SW 1271 (cell line): ENCODE data around the gene RIPK4.
"Not testable (repeated sequence)": the region's sequence is repeated elsewhere in the genome, so short reads cannot be mapped to it uniquely, and the experiment has no call there.

Source experiments
- DNase-seq, 2 experiments: peaks; one replicate each; lab custom pipeline; 2025; lab: John Stamatoyannopoulos, UW

RIPK4 gene

DNA sequence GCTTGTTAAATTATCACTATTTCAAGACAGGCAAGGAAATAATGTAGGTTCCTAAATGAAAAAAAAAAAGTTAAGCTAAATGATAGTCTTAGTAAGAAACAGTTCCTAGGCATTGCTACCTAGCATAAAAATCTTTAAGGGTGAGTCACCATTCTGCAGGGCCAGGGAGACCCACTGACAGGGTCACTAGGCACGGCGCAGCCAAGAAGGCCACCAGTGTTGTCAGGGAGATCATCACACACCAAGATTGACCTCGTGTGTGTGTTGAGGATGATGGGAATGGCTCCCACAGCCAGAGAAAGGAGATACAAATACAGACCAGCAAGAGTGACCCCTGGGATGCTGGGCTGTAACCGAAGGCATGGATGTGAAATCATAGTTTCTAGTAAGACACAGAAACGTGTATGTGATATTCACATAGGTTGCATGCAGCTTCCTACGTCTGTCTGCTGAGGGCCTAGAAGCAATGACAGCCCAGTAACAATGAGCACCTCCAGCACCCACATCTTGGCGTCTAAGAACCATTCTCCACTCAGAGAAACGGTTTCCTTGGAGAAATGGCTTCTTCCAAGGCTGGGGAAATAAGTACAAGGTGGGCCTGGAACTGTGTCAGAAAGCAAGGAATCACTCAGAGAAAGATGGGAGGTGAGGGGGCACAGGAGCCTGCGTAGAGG lies 29.1 kb downstream of the RIPK4 start:
- no peak for DNase-seq

DNA sequence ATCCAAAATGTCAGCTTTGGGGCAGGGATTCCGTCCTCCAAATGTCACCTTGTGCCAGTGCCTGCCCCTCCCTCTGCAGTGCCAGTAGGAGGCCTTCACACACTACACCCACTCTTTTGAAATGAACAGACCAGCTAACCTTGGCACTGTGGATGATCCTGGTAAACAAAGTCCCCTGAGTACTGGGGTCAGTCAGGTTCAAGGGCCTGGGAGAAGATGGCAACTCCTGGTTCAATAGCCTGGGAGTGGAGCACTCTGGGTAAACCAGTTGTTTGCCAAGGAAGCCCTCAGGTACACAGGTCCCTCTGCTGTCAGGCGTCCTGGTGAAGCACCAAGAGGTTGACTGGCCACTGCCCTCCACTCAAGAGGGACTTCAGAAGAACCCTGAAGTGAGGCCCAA lies 30.4 kb downstream of the RIPK4 start:
- no peak for DNase-seq

GRCh38 chr21:41733951-41734689 lies 32.7 kb downstream of the RIPK4 start:
- no peak for DNase-seq

DNA sequence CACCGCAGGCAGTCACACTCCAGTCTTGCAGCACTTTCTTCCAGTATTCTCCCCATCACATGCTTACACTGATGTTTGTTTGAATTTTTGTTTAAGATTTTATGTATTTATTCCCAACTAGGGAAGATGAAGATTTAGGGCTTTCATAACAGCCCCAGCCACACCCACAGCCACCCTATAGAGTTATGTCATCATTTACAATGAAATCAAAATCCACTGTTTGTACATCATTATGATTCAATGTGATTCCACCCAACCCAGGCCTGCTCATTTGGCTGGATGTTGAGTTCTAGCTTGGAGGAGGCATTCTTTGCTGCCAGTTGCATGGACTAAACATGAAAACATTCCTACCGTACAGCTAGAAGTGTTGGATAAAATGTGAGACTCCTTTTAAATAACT lies 35.8 kb downstream of the RIPK4 start:
- no peak for DNase-seq

- DNase-seq: no peak
Observed at GRCh38 chr21:41730367-41730765, 36.5 kb downstream of the RIPK4 start.

GRCh38 chr21:41729701-41730366 lies 37.0 kb downstream of the RIPK4 start:
- DNase-seq: no peak

DNA sequence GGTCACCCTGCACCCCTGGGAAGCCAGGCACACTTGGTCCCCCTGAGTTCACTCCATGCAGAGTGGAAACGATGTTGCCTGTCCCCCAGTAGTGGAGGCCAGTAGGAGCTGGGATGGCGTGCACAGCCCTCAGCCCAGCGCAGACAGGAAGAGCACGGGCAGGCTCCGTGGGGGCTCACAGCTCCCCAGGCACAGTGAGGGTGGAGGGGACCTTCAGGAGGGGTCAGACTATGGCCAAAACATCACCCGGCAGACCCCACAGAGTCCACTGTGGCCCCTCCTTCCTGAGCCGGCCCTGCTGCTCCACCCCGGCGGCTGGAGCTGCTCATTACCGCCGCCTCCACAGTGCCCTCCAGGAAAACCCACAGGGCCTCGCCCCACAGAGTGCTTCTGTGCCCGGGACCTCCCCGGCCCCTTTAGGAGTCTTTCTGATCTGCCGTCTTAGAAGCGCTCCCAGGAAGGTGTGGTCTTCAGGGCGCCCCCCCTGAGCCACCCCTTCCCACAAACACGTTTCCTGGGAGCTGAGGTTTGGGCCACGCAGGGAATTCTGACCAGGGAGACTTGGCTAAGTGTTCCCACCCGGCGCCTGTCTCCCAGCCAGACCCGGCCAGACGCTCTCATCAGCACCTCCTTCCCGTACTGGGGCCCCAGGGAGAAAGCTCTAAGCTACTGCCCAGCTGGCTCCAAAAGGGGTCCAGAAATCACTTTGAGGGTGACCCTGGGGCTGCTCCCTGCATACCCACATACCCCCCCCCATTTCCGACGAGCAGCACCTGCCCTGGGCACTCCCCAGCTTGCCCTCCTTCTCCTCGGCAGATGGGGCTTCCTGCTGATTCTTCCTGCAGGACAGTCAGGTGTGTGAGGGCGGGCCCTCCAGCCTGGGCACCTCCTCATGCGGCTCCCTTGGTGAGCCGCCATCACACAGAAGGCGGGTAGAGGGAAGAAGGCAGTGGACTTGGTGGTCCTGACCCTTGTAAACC lies 38.8 kb downstream of the RIPK4 start:
- DNase-seq: no peak

GRCh38 chr21:41726970-41727783 lies 39.7 kb downstream of the RIPK4 start:
- peak in 1 of 2 experiments; percentile 30 for DNase-seq

DNA sequence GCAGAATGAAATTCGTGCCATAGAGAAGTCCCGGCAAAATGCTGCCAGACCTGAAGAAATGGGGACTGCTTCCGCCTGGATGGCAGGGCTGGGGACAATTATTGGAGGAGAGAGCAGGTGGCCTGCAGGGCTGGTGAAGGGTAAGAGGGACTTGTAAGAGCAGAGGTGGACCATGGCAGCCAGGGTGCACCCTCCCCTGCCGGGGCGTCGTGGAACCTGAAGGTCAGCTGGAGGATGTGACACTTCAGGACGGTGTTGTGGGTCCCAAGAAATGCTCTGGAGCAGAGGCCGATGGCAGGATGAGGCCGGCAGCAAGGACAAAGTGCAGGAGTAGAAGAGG lies 40.3 kb downstream of the RIPK4 start:
- no peak for DNase-seq

- no peak for DNase-seq
Observed at GRCh38 chr21:41726058-41726558, 40.7 kb downstream of the RIPK4 start.

GRCh38 chr21:41725421-41726031 lies 41.3 kb downstream of the RIPK4 start:
- no peak for DNase-seq

- not testable (repeated sequence) for DNase-seq
Observed at GRCh38 chr21:41723835-41724234, 43.0 kb downstream of the RIPK4 start.

DNA sequence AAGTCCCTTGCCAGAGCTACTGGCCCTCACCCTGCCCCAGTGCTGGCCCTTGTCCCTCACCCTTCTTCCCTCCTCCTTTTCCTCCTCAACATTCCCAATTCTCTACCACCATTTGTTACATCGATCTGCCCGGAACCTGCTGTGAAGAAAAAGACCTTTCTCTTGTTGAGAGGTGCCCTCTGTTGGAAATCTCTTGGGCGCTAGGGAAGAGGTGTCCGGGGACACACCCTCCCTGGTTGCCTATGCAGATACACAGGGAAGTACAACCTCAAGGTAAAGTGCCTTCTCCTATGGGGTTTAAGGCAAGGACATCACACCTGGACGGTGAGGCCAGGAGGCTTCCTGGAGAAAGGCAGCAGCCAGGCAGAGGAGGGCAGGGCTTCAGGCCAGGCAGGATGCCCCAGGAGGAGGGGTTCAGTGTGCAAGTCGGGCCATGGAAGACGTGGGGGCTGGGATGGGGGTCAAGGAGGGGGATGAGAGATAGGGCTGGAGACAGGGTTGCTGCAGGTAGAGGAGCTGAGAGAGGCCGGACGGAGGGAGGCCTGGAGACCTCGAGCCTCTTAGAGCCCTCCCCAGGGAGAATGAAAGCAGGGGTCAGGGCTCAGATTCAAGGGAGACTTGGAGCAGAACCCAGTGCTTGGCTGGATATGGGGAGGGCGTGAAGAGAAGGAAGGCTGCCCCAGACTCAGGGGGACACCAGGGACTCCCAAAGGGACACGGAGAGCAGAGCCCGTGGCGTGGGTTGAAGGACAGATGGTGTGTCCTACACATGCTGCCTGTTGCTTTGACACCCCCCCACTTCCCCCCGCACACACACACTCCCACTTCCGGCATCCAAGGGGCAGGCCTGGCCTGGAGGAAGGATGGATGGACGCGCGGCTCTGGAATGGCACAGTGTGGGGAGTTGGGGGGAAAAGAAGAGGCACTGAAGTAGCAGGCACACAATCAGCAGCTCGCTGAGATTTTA lies 44.5 kb downstream of the RIPK4 start:
- no peak for DNase-seq

DNA sequence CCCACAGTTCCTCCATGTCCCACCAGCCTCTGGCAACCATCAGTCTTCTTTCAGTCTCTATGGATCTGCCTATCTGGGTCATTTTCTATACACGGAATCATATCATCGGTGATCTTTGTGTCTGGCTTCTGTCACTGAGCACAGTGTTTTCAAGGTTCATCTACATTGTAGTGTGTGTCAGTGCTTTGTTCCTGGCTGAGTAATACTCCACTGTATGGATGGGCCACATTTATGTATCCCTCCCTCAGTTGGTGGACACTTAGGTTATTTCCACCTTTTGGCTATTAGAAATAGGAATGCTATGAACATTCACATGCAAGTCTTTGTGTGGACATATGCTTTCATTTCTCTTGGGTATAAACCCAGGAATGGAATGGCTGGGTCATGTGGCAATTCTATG lies 46.6 kb downstream of the RIPK4 start:
- DNase-seq: no peak

DNA sequence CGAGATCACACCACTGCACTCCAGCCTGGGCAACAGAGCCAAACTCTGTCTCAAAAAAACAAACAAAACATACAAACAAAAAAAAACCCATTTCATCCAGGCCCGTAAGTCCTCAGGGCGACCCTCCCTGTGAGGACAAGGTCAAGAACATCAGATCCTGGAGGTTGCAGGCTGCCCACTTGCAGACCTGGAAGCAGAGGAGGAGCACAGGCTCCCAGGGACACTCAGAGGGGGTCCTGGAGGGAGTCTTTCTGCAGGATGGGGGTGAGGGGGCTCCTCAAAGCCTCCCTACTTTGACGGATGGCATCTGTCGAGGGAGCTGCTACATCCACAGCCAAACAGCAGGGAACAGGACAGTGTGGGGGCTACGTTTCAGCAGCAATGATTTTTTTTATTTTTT lies 47.2 kb downstream of the RIPK4 start:
- DNase-seq: no peak

DNA sequence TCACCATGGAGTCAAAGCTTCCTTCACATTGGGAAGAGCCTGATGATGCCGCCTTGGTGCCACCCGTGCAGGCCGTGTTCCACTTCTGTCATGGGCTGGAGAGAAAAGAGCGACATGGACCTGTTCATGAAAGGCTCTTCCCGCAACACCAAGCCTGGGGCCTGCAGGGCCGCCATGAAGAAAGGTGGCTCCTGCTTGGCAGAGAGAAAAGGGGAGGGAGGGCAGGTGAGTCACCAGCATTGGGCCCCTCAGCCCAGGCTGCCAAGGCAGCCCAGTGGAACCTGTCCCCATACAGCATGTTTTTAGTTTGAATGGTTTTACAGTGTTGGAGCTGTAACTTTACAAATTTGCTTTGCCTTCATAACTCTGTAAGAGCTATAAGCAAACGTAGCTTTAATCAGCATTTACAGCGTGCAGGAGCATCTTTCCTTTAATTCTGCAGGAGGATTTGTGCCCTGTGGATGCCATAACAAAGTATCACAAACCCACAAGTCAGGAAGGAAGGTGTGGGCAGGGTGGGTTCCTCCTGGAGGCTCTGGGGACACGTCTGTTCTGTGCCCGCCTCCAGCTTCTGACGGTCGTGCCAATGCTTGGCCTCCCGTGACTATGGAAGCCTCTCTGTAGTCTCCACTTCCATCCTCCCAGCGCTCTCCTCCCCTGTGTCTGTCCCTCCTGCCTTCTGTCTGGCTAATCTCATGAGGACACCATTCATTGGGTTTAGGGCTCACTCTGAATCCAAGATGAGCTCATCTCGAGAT lies 49.1 kb downstream of the RIPK4 start:
- DNase-seq: no peak

- DNase-seq: no peak
Observed at GRCh38 chr21:41716751-41717150, 50.1 kb downstream of the RIPK4 start.

- DNase-seq: no peak
Observed at GRCh38 chr21:41715649-41716281, 51.1 kb downstream of the RIPK4 start.
